Fibroblast of mammary gland (primary cell): Measurements from ENCODE around the gene LEFTY2.

Experiments
- DNase-seq: peaks from one replicate; pipeline ENCODE4 v3.0.0-alpha.2; 2010; ENCODE audit warnings: low read depth
- H3K4me3 ChIP-seq: 2 replicates; pipeline ENCODE4 v1.5.1; 2011; ENCODE audit warnings: low read depth, mild to moderate bottlenecking, low read length, moderate library complexity; ENCODE audit not compliant: control insufficient read depth
- TF ChIP-seq, protein P1 (sequence below): conservative IDR thresholded peaks from 2 replicates; pipeline ENCODE4 v1.5.1; 2011; ENCODE audit warnings: low read depth, low read length, inconsistent platforms; ENCODE audit not compliant: control insufficient read depth, insufficient read depth

The LEFTY2 gene

DNA sequence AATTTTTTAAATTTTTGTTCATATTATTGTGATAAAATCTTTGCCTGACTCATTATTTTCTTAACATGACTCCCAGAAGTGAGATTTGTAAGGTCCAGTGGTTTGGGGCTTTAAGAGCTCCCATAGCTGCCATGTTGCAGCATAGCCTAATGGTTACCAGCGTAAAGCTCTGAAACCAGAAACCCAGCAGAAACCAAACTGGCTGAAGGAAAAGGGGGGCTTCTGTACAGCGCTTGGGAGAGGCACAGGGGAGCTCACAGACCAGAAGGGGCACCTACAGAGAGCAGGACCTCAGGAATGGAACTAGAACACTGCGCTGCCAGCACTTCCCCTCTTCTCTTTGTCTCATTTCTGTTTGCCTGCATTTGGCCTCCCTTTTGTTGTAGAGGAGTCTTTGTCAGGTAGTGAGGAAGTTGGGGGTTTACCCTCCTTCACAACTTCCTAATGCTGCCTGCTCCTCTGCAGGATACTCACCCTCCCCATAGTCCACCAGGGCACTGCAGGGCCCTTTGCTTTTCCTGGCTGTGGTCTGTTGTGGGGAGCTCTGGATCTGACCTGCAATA, 14.4 kb downstream of the LEFTY2 start:
- TF ChIP-seq, protein P1, sequence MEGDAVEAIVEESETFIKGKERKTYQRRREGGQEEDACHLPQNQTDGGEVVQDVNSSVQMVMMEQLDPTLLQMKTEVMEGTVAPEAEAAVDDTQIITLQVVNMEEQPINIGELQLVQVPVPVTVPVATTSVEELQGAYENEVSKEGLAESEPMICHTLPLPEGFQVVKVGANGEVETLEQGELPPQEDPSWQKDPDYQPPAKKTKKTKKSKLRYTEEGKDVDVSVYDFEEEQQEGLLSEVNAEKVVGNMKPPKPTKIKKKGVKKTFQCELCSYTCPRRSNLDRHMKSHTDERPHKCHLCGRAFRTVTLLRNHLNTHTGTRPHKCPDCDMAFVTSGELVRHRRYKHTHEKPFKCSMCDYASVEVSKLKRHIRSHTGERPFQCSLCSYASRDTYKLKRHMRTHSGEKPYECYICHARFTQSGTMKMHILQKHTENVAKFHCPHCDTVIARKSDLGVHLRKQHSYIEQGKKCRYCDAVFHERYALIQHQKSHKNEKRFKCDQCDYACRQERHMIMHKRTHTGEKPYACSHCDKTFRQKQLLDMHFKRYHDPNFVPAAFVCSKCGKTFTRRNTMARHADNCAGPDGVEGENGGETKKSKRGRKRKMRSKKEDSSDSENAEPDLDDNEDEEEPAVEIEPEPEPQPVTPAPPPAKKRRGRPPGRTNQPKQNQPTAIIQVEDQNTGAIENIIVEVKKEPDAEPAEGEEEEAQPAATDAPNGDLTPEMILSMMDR, result no peak
- DNase-seq, result no peak
- no peak overlapping the region for H3K4me3 ChIP-seq

DNA sequence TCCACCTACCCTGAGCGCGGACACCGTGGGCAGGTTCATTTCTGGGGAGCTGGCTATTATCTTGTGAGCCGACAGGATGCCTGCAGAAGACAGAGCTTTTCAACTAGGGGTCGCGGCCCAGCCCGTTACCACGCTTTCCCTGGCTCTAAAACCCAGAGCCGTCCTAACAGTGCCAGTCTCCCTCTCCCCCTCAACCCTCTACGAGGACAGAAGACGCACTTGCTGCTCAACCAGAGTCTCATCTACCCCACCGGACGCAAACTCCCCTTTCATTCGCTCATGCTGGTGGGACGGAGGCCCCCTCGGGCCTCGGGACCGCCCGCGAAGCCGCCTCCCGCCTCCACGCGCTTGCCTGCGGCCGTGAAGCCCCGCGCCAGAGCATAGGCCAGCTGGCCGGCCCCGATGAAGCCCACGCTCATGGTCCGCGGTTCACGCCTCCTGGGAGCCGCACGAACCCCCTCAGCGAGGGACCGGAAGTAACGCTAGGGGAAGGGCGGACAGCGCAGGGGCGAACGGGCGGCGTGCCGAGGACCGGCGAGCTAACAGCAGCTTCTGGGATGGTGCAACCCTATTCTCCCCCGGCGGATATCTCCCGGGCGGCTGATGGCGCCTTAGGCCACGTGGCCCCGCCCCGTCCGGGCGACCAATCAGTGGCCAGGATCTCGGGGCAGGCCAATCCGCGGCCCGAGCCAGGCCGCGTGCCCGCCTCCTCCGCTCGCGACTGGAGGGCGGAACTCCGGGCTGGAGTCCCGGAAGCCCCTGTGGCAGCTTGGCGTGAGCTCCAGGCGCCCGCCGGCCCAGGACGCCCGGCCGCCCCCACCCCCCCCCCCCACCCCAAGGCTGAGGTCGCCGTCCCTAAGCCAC, 17.1 kb downstream of the LEFTY2 start, which contains the start of gene PYCR2:
Gene PYCR2, minus strand, starts transcription at position 559 of the 864 bp plus-strand sequence. Its CDS starts 140 bp downstream, at position 419.
- TF ChIP-seq, protein P1, result no peak
- H3K4me3 ChIP-seq, result peak within 1 kb of the TSS; percentile 85
- peak; percentile 93 for DNase-seq

DNA sequence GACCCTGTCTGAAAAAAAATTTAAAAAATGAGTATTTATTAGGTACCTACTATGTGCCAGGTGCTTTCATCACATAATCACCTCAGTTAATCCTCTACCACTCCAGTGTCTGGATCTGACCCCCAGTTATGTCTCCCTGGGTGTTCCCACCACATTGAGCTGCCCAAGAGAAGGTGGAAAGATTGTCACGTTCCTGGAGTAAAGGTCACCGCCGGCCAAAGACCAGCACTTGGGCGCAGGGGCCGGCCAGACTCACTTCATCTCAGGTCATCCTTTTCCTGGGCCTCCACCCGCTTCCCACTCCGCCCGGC, 17.7 kb downstream of the LEFTY2 start:
- peak overlapping the region; percentile 85 for H3K4me3 ChIP-seq

DNA sequence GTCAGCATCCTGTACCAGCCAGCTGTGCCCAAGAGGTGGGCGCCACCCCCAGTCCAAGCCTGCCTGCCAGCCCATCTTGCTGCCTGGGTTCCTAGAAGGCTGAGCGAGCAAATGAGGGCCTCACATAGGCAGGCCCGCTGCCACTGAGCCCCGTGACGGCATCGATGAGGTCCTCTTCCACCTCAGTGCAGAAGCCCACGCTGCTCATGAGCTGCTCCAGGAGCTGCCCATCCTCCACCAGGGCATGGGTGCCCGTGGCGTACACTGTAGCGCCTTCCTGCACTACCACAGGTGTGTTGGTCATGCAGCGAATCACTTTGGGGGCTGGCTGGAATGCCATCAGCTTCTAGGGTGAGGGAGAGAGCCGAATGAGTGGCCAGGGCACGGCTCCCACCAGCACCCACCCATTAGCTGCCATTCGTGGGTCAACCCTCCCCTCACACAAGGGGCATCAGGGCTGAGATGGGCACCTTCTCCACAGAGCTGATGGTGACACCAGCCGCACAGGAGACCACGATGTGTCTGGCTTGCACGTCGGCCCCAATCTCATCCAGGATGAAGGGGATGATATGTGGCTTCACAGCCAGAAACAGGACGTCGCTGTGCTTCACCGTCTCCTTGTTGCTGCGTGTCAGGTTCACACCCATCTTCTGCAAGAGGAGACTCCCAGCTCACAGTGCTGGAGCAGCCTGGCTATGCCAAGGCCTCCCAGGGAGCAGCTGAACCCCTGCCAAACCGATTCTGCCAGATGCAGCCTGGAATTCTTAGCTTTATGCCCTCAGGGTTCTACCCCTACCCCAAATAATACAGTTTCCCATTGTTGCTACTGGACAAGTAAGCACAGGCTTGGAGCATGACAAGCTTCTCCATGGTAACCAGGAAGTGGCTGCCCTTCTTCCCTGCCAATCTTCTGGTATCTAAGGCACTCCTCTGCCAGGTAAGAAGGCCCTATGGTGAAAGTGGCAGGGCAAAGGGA, 19.0 kb downstream of the LEFTY2 start:
- TF ChIP-seq, protein P1, result no peak
- DNase-seq, result no peak
- no peak overlapping the region for H3K4me3 ChIP-seq

More for the DNA sequence above, 17.7 kb downstream of the LEFTY2 start:
- DNase-seq, result no peak
- TF ChIP-seq, protein P1, result no peak

DNA sequence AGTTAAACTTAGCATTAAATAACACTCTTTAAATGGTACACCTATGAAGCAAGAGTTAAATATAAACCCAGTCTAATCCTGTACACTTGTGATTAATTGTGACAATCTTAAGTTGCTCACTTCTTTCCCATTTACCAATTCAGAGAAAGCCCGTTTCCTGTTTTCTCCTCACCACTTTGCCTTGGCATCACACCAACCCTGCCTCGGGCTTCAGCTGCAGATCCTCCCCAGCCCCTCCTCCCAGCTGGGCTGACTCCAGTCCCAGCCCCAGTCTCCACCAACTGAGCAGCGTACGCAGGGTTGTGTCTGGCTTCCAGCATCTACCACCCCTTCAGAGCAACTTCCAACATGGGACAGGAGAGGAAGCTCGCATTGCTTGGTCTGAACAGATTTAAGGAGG, 21.1 kb downstream of the LEFTY2 start:
- TF ChIP-seq, protein P1, result no peak
- peak; percentile 75 for DNase-seq
- H3K4me3 ChIP-seq, result no peak overlapping the region

DNA sequence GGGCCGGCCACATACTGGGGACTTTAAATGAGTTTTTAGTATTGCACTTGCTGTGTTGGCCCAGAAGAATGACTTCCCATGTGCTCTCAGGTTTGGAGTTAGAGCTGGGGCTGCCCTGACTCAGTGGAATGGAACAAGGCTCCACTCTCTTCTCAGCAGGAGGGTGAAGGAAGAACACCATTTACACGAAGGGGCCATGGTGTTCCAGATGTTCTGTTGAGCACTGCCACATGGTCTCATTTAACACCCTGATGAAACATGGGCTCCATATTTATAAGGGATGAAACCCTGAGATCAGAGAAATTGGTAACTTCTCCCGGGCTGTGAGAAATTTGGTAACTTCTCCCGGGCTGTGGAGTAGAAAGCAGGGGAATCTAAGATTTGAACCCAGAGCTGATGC, 22.7 kb downstream of the LEFTY2 start:
- H3K4me3 ChIP-seq, result no peak overlapping the region
- TF ChIP-seq, protein P1, result no peak
- DNase-seq, result no peak
